Mucosa of gallbladder (tissue), 1 donor: ENCODE data around the gene LCE2C. TPM values are rescaled to one million over a fixed set of nuclear protein-coding genes. Genes with fewer than 3 reads are reported as not detected.

Experiments used
- DNase-seq: peaks from one replicate; pipeline ENCODE4 v3.0.0-alpha.2; 2020; ENCODE audit warnings: low spot score
- total RNA-seq: library from RNA; stranded (reverse); gene quantifications from one replicate; pipeline ENCODE4 v1.2.1, GENCODE V29; 2021
- donor health status: DM: no; HTN: no; CAD: no.

LCE2C gene
- total RNA-seq, 1 donor from 2014 or later: not detected

GRCh38 chr1:152725261-152725660, 50.2 kb downstream of the LCE2C start:
- no peak for DNase-seq

Other genes starting within 250 kb of the LCE2C start
- gene LCE5A, start 164.5 kb upstream of the LCE2C start, total RNA-seq: not detected
- not detected for gene CRCT1, start 160.8 kb upstream of the LCE2C start, total RNA-seq
- gene LCE3E, start 108.5 kb upstream of the LCE2C start, total RNA-seq: not detected
- not detected for gene LCE3D, start 94.8 kb upstream of the LCE2C start, total RNA-seq
- gene LCE3C, start 75.0 kb upstream of the LCE2C start, total RNA-seq: not detected
- gene LCE3B, start 61.5 kb upstream of the LCE2C start, total RNA-seq: not detected
- not detected for gene LCE3A, start 52.2 kb upstream of the LCE2C start, total RNA-seq
- not detected for gene LCE2D, start 11.9 kb upstream of the LCE2C start, total RNA-seq
- not detected for gene LCE2B, start 10.8 kb downstream of the LCE2C start, total RNA-seq
- gene LCE2A, start 23.1 kb downstream of the LCE2C start, total RNA-seq: not detected
- gene LCE4A, start 32.9 kb downstream of the LCE2C start, total RNA-seq: not detected
- gene KPRP, start 82.7 kb downstream of the LCE2C start, total RNA-seq: not detected
- not detected for gene LCE1F, start 99.9 kb downstream of the LCE2C start, total RNA-seq
- not detected for gene LCE1E, start 111.0 kb downstream of the LCE2C start, total RNA-seq
- not detected for gene LCE1D, start 121.4 kb downstream of the LCE2C start, total RNA-seq
- gene LCE1C, start 131.4 kb downstream of the LCE2C start, total RNA-seq: not detected
- not detected for gene LCE1B, start 136.7 kb downstream of the LCE2C start, total RNA-seq
- gene LCE1A, start 152.2 kb downstream of the LCE2C start, total RNA-seq: not detected
- gene LCE6A, start 167.6 kb downstream of the LCE2C start, total RNA-seq: not detected
- gene LCE7A, start 184.7 kb downstream of the LCE2C start, total RNA-seq: not detected
- not detected for gene SMCP, start 203.0 kb downstream of the LCE2C start, total RNA-seq
- not detected for gene IVL, start 233.3 kb downstream of the LCE2C start, total RNA-seq